ENCODE measurements around the gene EFTUD2.

EFTUD2 gene

GRCh38 chr17:44887016-44887415, 12.2 kb downstream of the EFTUD2 start:
- ATAC-seq: no peak
- TF ChIP-seq SNAI2 (CRISPR knock-in tag; IDR thresholded peaks at IDR 0.05) (no peak), ISL1 (CRISPR knock-in tag; IDR thresholded peaks at IDR 0.05) (no peak), CSRNP3 (CRISPR knock-in tag; IDR thresholded peaks at IDR 0.05) (no peak), RARB (CRISPR knock-in tag; IDR thresholded peaks at IDR 0.05) (no peak), PPARA (CRISPR knock-in tag; IDR thresholded peaks at IDR 0.05; ENCODE audit: borderline replicate concordance) (no peak), ZC3H10 (CRISPR knock-in tag; IDR thresholded peaks at IDR 0.05) (no peak), PATZ1 (CRISPR knock-in tag; IDR thresholded peaks at IDR 0.05; ENCODE audit: borderline replicate concordance) (no peak), OSR1 (CRISPR knock-in tag; IDR thresholded peaks at IDR 0.05) (no peak), BACH2 (CRISPR knock-in tag; IDR thresholded peaks at IDR 0.05; ENCODE audit: borderline replicate concordance) (no peak), ESRRG (CRISPR knock-in tag; IDR thresholded peaks at IDR 0.05) (no peak), ZNF70 (CRISPR knock-in tag; IDR thresholded peaks at IDR 0.05) (no peak), GLIS3 (CRISPR knock-in tag; IDR thresholded peaks at IDR 0.05) (no peak), ZFP30 (CRISPR knock-in tag; IDR thresholded peaks at IDR 0.05) (no peak), TOX (CRISPR knock-in tag; IDR thresholded peaks at IDR 0.05; ENCODE audit: borderline replicate concordance) (no peak), POU6F1 (CRISPR knock-in tag; IDR thresholded peaks at IDR 0.05; ENCODE audit: borderline replicate concordance, low read depth) (no peak), TCF4 (CRISPR knock-in tag; IDR thresholded peaks at IDR 0.05; ENCODE audit: borderline replicate concordance) (no peak), TSHZ2 (CRISPR knock-in tag; IDR thresholded peaks at IDR 0.05) (no peak), ZNF8 (CRISPR knock-in tag; IDR thresholded peaks at IDR 0.05) (no peak), ZFP3 (CRISPR knock-in tag; IDR thresholded peaks at IDR 0.05) (no peak)

DNA sequence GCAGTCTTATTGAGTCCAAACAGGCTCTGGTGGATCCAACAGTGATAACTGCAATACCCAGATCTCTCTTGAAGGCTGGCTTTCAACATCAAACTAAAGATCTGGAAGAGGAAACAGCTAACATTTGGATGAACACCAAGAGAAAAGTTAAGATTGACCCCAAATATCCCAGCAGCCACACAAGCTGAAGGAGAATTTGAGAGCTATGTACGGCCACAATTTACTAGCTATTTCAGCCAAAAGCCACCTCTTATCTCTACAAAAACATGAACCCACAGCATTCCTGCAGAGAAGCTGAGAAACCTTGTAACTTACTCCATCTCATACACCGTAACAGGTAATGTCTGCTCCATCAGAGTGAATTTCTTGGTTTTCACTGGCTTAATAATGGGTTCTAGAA, 14.3 kb downstream of the EFTUD2 start:
- no peak for ATAC-seq
- TF ChIP-seq SNAI2 (CRISPR knock-in tag; IDR thresholded peaks at IDR 0.05) (no peak), PATZ1 (CRISPR knock-in tag; IDR thresholded peaks at IDR 0.05; ENCODE audit: borderline replicate concordance) (no peak), ZNF70 (CRISPR knock-in tag; IDR thresholded peaks at IDR 0.05) (no peak), TCF4 (CRISPR knock-in tag; IDR thresholded peaks at IDR 0.05; ENCODE audit: borderline replicate concordance) (no peak), ISL1 (CRISPR knock-in tag; IDR thresholded peaks at IDR 0.05) (no peak), ZFP30 (CRISPR knock-in tag; IDR thresholded peaks at IDR 0.05) (no peak), CSRNP3 (CRISPR knock-in tag; IDR thresholded peaks at IDR 0.05) (no peak), TOX (CRISPR knock-in tag; IDR thresholded peaks at IDR 0.05; ENCODE audit: borderline replicate concordance) (no peak), ESRRG (CRISPR knock-in tag; IDR thresholded peaks at IDR 0.05) (no peak), CREB5 (CRISPR knock-in tag; IDR thresholded peaks at IDR 0.05; ENCODE audit: low read depth) (no peak), TSHZ2 (CRISPR knock-in tag; IDR thresholded peaks at IDR 0.05) (no peak), BACH2 (CRISPR knock-in tag; IDR thresholded peaks at IDR 0.05; ENCODE audit: borderline replicate concordance) (no peak)

Measured in SK-N-SH treated with all-trans-retinoic acid at 6 μM for 48 hours (cell line).